ENCODE data around the gene RPL36. TPM values are rescaled to one million over a fixed set of nuclear protein-coding genes. Genes with fewer than 3 reads are reported as not detected.
"Not testable (repeated sequence)": the region's sequence is repeated elsewhere in the genome, so short reads cannot be mapped to it uniquely, and the experiment has no call there.

RPL36 gene
- total RNA-seq, 1 donor from 2014 or later, result 778 TPM

DNA sequence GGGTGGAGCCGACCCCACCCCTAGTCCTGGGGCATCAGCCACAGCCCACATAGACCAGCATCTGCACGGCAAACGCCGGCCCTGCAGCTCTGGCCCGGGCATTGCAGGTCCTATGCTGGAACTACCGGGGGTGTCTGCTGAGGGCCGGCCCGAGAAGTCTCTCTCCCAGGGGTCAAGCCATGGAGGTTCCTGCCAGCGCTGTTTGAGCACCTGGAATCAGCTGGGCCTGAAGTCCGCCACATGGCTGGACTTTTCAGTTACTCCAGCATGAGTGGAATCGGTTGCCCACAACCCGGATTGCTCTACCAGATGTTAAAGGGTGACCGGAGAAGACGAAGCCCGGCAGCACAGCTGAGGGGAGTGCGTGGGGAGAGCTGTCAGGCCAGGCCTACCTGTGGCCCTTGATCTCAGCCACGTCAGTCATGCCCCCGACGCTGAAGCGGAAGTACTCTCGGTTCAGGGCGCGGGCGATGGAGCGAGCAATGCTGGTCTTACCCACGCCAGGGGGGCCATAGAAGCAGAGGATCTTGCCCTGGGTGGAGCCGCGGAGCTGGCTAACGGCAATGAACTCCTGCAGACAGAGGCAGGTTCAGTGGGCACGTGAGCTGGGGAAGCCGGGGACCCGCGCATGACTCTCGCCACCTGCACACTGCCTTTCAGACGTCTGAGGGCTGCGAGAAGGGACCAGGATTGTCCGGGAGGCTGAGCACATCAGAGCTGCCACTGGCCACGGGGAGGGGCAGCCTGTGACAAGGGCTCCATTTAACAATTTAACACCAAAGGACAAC, 8.7 kb downstream of the RPL36 start:
- H3K9me3 ChIP-seq (ENCODE audit: low read depth), result no peaks in the 10 kb centered on the region
- H3F3A ChIP-seq (ENCODE audit: low read depth), result peaks cover 9% of the 10 kb centered on the region
- H3K79me2 ChIP-seq (ENCODE audit: low read depth), result peaks cover 6% of the 10 kb centered on the region
- Mint-ChIP-seq H3K4me1 (no peaks in the 10 kb centered on the region), H3K27me3 (ENCODE audit: insufficient read depth, low read depth) (peaks cover 6% of the 10 kb centered on the region), H3K36me3 (peaks cover 15% of the 10 kb centered on the region), H3K4me3 (no peak overlapping the region), H3K9me3 (peaks cover 5% of the 10 kb centered on the region), H3K27ac (no peak overlapping the region)
- no peak overlapping the region for H3K9ac ChIP-seq
- H3K4me3 ChIP-seq, result no peak overlapping the region
- H2AFZ ChIP-seq (replicated peaks), result no peak overlapping the region
- no peaks in the 10 kb centered on the region for H3K27me3 ChIP-seq
- TF ChIP-seq, protein P1, sequence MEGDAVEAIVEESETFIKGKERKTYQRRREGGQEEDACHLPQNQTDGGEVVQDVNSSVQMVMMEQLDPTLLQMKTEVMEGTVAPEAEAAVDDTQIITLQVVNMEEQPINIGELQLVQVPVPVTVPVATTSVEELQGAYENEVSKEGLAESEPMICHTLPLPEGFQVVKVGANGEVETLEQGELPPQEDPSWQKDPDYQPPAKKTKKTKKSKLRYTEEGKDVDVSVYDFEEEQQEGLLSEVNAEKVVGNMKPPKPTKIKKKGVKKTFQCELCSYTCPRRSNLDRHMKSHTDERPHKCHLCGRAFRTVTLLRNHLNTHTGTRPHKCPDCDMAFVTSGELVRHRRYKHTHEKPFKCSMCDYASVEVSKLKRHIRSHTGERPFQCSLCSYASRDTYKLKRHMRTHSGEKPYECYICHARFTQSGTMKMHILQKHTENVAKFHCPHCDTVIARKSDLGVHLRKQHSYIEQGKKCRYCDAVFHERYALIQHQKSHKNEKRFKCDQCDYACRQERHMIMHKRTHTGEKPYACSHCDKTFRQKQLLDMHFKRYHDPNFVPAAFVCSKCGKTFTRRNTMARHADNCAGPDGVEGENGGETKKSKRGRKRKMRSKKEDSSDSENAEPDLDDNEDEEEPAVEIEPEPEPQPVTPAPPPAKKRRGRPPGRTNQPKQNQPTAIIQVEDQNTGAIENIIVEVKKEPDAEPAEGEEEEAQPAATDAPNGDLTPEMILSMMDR (IDR thresholded peaks at IDR 0.05), result no peak
- TF ChIP-seq EZH2phosphoT487 (IDR thresholded peaks at IDR 0.05) (no peak), EZH2 (IDR thresholded peaks at IDR 0.05) (no peak)
- no peaks in the 10 kb centered on the region for H3K36me3 ChIP-seq
- no peak for DNase-seq (ENCODE audit: low spot score)
- H3K27ac ChIP-seq, result no peak overlapping the region
- peaks cover 36% of the 10 kb centered on the region for H4K20me1 ChIP-seq (ENCODE audit: low read depth)
- H3K4me2 ChIP-seq, result no peak overlapping the region
- H3K4me1 ChIP-seq, result no peaks in the 10 kb centered on the region

- H3K36me3 Mint-ChIP-seq, result peaks cover 15% of the 10 kb centered on the region
- H3K36me3 ChIP-seq, result no peaks in the 10 kb centered on the region
- no peak overlapping the region for H3K27ac Mint-ChIP-seq
- no peak overlapping the region for H3K9ac ChIP-seq
- peaks cover 5% of the 10 kb centered on the region for H3K27me3 Mint-ChIP-seq (ENCODE audit: insufficient read depth, low read depth)
- no peak overlapping the region for H2AFZ ChIP-seq (replicated peaks)
- H4K20me1 ChIP-seq (ENCODE audit: low read depth), result peaks cover 19% of the 10 kb centered on the region
- no peaks in the 10 kb centered on the region for H3K9me3 ChIP-seq (ENCODE audit: low read depth)
- H3K4me3 Mint-ChIP-seq, result no peak overlapping the region
- no peak overlapping the region for H3K4me3 ChIP-seq
- H3K79me2 ChIP-seq (ENCODE audit: low read depth), result no peaks in the 10 kb centered on the region
- no peaks in the 10 kb centered on the region for H3K4me1 Mint-ChIP-seq
- no peak for DNase-seq (ENCODE audit: low spot score)
- H3K4me1 ChIP-seq, result no peaks in the 10 kb centered on the region
- TF ChIP-seq EZH2 (IDR thresholded peaks at IDR 0.05) (no peak), EZH2phosphoT487 (IDR thresholded peaks at IDR 0.05) (no peak)
- TF ChIP-seq, protein P1 (IDR thresholded peaks at IDR 0.05), result no peak
- peaks cover 9% of the 10 kb centered on the region for H3F3A ChIP-seq (ENCODE audit: low read depth)
- no peak overlapping the region for H3K4me2 ChIP-seq
- peaks cover 5% of the 10 kb centered on the region for H3K9me3 Mint-ChIP-seq
- H3K27me3 ChIP-seq, result no peaks in the 10 kb centered on the region
- H3K27ac ChIP-seq, result no peak overlapping the region
Observed at GRCh38 chr19:5700455-5701092, 10.5 kb downstream of the RPL36 start.

DNA sequence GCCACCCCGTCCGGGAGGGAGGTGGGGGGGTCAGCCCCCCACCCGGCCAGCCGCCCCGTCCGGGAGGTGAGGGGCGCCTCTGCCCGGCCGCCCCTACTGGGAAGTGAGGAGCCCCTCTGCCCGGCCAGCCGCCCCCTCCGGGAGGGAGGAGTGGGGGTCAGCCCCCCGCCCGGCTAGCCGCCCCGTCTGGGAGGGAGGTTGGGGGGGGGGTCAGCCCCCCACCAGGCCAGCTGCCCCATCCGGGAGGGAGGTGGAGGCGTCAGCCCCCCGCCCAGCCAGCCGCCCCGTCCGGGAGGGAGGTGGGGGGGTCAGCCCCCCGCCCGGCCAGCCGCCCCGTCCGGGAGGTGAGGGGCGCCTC, 11.9 kb downstream of the RPL36 start:
- not testable (repeated sequence) for H3K36me3 ChIP-seq; H3F3A ChIP-seq (ENCODE audit: low read depth); H3K9me3 ChIP-seq (ENCODE audit: low read depth); H3K4me1 Mint-ChIP-seq; H2AFZ ChIP-seq (replicated peaks); H3K4me3 Mint-ChIP-seq; H3K4me2 ChIP-seq; H3K9me3 Mint-ChIP-seq; H3K9ac ChIP-seq; H4K20me1 ChIP-seq (ENCODE audit: low read depth); H3K27me3 ChIP-seq; DNase-seq (ENCODE audit: low spot score); H3K27me3 Mint-ChIP-seq (ENCODE audit: insufficient read depth, low read depth); H3K27ac Mint-ChIP-seq; H3K27ac ChIP-seq; H3K4me1 ChIP-seq; H3K79me2 ChIP-seq (ENCODE audit: low read depth); H3K4me3 ChIP-seq
- peaks cover 18% of the 10 kb centered on the region for H3K36me3 Mint-ChIP-seq

All from neural progenitor cell (in vitro differentiated cells).